Measurements from ENCODE around the gene FCAR.
"Not testable (repeated sequence)": the region's sequence is repeated elsewhere in the genome, so short reads cannot be mapped to it uniquely, and the experiment has no call there.

FCAR gene

DNA sequence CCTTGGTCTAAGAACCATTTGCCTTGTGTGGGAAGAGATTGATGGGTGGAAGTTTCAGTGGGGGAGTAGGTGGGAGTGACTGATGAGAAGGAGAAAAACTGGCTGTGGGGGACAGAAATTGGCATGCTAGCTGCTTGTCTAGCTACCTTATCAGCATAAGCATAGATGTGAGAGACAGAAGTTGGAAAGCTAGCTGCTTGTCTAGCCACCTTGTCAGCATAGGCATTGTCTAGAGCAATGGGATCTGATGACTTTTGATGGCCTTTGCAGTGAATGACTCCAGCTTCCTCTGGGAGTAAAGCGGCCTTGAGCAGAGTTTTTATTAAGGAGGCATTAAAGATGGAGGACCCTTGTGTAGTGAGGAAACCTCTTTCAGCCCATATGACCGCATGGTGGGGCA, 22.0 kb downstream of the FCAR start:
- no peak for DNase-seq

DNA sequence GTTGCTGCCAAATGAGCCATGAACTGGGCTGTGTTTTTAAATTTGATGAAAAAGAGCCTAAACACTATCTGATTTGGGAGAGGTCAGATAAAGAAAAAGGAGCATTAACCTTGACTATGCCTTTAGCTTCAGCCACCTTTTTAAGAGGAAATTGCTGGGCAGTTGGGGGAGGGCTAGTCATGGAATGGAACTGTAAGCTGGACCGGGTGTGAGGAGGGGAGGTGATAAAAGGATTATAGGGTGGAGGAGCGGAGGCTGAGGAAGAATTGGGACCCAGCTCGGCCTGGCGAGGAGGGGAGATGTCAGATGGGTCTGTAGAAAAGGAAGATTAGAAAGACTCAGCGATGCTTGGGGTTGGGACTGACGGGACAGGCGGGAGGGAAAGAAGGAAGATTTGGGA, 24.6 kb downstream of the FCAR start:
- not testable (repeated sequence) for DNase-seq

DNA sequence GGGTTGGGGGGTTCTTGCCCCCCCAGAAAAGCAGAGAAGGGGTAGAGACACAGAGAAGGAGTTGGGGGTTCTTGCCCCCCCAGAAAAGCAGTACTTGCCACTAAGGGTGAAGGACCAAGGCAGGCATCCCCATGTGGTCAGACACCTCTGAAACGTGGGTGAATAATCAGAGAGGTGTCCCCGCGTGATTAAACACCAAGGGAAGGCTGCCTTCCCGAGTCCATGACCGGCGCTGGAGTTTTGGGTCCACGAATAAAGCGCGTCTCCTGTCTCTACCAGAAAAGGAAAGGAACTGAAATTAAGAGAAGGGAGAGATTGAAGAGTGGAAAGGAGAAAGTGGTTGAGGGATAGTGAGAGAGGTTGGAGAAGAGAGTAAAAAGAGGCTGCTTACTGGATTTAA, 25.6 kb downstream of the FCAR start:
- DNase-seq, result not testable (repeated sequence)

DNA sequence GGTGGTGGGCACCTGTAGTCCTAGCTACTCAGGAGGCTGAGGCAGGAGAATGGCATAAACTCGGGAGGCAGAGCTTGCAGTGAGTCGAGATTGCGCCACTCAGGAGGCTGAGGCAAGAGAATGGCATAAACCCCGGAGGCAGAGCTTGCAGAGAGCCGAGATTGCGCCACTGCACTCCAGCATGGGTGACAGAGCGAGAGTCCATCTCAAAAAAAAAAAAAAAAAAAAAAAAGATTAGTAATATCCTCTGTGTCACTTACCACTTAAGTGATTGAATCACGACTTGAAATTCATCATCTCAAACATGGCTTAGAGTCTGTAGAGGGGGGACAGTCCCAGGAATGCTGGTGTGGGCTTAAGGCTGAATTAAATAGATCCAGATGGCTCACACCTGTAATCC, 27.1 kb downstream of the FCAR start:
- DNase-seq, result not testable (repeated sequence)

DNA sequence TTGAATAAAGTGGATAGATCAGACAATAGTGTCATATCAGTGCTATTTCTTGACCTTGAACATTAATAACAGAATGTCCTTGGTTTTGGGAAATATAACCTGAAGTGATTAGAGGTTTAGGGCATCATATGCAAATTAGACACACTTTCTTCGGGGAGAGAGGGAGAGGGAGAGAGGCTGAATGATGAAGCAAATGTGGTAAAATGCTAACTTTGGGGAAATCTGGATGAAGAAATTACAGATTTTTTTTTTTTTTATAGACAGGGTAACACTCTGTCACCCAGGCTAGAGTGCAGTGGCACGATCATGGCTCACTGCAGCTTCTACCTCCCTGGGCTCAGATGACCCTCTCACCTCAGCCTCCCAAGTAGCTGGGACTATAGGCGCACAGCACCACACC, 28.0 kb downstream of the FCAR start:
- DNase-seq, result no peak

DNA sequence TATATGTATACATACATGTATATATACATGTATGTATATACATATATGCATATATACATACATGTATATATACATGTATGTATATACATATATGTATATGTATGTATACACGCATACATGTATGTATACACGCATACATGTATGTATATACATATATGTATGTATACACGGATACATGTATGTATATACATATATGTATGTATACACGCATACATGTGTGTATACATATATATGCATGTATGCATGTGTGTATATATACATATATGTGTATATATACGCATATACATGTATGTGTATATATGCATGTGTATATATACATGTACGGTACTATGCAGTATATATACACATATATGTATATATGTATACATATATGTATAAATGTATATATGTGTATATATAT, 29.3 kb downstream of the FCAR start:
- no peak for DNase-seq

DNA sequence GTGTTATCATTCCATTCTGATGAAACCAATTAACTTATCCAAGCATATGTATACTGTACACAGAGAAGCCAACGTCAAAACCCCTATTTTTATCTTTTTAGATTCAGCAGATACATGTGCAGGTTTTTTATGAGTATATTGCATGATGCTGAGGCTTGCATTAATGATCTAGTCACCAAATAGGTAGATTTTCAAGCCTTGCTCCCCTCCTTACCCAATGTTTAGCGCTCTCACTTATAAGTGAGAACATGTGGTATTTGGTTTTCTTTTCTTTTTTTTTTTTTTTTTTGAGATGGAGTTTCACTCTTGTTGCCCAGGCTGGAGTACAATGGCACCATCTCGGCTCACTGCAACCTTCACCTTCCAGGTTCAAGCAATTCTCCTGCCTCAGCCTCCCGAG, 30.2 kb downstream of the FCAR start:
- not testable (repeated sequence) for DNase-seq

DNA sequence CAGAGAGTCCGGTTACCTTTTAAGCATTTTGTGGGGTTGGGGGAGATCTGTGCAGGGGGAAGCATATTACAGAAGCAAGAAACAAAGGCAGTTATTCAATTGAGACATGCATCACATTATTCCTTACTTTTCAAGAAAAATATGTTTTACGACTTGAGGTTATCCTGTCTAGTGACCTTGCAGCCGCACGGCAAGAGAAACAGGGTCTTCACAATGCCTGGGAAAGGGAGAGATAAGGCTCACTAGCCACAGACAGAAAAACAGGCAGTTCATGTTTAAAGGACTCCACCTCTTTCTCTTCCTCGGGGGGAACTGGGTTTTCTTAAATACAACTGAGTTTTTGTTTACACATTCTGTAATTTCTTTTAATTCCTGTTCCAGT, 31.4 kb downstream of the FCAR start:
- DNase-seq, result no peak

DNA sequence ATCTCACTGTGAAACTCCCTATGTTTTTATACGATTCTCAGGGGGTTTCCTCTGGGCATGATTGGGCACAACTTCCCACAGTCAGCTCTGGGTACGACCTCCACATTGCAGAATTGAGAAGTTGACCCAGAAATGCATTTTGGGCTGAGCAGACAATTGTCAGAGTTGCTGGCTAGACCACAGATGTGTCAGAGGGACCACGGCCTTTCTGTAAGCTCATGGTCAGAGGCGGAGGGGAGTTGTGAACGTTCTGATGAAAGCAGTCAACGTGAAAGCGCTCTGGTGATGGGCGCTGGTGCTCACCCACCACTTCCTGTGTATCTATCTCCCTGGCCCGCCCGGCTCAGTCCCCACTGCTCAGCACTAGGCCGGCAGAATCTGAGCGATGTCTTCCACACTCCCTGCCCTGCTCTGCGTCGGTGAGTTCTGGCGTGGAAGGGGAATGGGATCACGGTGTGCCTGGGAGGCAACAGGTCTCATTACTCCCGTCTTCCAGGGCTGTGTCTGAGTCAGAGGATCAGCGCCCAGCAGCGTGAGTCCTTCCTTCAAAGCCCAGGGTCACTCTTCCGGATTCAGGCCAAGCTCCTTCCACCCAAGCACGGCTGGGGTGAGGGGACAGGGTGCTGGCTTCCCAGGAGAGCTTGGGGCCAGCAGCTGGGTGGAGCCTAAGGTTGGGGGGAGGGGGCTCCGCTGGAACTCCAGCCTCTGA, 31.9 kb downstream of the FCAR start, which contains the start of gene NCR1:
Gene NCR1 (plus strand): TSS at position 346 of the 709 bp plus-strand sequence. CDS start 40 bp downstream, at position 386.
- DNase-seq, result no peak

DNA sequence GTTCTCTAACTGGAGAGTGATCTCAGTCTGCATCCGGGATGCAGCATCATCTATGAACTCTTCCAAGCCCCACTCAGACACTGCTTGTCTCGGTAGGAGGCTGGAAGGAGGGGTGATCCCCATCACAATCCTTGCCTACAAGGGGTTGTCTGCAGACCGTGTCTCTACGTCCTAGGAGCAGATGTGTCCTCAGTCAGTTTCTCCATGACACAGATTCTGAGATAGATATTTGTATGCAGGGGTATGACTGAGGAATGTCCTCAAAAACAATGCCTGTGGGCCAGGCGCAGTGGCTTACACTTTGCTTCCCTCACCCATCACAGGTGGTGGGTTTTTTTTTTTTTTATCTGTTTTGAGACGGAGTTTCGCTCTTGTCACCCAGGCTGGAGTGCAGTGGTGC, 32.8 kb downstream of the FCAR start:
- DNase-seq, result no peak

DNA sequence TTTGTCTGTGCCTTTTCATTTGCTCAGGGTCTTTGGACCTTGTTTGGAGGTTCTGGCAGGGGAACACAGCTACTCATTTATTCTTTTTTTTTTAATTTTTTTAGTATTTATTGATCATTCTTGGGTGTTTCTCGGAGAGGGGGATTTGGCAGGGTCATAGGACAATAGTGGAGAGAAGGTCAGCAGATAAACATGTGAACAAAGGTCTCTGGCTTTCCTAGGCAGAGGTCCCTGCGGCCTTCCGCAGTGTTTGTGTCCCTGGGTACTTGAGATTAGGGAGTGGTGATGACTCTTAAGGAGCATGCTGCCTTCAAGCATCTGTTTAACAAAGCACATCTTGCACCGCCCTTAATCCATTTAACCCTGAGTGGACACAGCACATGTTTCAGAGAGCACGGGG, 33.9 kb downstream of the FCAR start:
- DNase-seq, result not testable (repeated sequence)

DNA sequence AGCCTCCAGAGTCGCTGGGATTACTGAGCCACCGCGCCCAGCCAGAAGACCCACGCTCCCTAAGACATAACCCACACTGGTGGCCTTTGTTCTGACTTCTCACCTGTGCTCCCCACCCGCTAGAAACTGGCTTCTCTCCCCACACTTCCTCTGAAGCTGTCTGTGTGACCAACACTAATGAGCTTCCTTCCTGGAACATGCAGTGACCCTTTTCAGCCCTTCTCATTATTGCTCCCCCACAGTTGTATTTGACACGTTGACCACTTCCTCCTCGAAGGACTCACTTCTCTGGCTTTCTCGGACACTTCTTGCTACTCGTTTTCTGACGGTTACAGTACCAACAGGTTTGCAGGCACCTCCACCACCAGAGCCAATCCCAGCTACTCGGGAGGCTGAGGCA, 42.8 kb downstream of the FCAR start:
- DNase-seq, result no peak

DNA sequence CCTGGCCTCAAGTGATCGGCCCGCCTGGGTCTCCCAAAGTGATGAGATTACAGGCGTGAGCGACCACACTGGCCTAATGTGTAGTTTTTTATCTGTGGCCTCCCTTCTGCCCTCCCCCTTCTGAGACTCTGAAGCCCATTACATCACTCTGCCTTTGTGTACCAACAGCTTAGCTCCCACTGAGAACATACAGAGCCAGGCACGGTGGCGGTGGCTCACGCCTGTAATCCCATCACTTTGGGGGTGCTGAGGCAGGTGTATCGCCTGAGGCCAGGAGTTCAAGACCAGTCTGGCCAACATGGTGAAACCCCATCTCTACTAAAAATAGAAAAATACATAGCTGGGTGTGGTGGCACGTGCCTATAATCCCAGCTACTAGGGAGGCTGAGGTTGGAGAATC, 44.5 kb downstream of the FCAR start:
- DNase-seq, result no peak

DNA sequence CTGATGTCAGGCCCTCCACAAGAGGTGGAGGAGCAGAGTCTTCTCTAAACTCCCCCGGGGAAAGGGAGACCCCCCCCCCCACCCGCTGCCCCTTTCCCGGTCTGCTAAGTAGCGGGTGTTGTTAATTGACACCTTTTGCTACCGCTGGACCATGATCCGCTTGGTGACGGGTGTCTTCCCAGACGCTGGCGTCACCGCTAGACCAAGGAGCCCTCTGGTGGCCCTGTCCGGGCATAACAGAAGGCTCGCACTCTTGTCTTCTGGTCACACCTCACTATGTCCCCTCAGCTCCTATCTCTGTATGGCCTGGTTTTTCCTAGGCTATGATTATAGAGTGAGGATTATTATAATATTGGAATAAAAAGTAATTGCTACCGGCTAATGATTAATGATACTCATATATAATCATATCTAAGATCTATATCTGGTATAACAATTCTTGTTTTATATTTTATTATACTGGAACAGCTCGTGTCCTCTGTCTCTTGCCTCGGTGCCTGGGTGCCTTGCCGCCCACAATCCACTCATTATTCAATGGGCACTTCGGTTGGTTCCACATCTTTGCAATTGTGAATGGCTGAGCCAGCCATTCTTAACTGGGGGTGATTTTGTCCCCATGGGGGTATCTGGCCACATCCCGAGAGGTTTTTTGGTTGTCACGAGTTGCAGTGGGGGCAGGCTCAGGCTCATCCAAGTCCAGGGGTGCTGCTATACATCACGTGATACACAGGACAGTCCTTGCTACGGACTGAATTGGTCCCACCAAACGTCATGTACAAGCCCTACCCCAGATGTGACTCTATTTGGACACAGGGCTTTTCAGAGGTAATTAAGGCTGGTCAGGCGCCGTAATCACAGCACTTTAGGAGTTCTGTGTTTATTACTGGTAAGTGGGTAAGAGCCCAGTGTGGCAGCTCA, 45.9 kb downstream of the FCAR start:
- not testable (repeated sequence) for DNase-seq

DNA sequence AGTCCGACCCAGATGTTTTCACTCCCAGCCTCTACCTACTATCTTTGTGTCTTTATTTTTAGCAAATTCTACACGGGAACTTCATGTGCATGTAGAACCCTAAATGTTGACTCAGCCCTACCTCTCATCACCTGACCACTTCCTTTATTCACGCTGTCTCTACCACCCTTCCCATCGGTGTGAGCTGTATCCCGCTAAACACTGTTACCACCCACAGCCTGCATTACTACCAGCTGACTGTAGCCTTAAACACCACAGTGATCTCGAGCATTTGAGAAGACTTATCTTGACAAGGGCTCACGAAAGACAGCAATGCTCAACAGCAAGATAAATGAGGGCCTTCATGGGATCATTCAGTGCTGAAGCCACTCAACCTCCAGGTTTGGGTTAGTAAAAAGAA, 47.0 kb downstream of the FCAR start:
- no peak for DNase-seq

DNA sequence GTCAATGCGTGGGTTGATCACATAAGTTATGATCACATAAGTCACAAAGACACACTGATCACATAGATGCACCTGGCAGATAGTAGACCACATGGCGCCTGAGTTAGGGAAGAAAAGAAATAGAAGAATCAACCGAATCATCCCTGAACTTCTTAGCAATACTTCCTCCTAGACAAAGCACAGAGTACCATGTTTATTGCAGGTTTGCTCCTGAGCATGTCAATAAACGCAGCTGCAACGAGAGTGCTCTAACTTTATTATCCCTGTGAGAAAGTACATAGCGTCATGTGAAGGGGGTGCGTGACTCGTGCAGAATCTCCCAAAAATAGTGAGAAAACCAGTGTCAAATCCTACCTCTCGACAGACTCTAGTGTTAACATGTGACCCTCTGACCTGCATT, 49.2 kb downstream of the FCAR start:
- DNase-seq, result no peak

DNA sequence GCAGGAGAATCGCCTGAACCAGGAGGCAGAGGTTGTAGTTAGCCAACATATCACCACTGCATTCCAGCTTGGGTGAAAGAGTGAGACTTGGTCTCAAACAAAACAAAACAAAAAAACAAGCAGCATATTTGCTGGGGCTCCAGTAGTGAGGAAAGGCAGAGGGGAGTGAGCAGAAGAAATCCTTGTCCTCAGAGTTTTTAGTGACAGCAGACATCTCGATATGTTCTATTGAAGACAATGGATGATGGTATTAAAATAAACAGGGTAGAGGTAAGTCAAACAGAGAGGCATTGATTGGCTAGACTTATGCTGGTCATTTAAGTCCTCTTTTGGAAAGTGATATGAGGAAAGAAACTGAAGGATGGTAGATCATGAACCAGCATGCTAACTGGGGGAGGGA, 54.3 kb downstream of the FCAR start:
- DNase-seq, result no peak

DNA sequence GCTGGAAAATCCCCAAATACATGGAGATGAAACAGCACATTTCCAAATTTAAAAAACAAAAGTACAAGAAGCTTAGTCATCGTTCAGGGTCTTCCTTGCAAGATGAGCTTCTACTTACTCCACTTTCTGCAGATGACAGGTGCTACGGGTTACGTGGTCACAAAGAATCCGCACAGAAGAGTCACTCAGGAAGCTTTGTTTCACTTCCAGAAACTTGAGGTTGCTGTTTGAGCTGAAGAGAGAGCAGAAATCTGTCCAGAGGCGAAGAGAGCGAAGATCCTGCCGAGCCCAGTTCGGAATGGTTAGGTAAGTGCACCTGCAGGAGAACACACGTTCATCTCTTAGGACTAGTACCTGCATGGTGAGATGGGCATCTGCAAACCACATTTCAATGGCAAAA, 63.9 kb downstream of the FCAR start:
- DNase-seq, result no peak

DNA sequence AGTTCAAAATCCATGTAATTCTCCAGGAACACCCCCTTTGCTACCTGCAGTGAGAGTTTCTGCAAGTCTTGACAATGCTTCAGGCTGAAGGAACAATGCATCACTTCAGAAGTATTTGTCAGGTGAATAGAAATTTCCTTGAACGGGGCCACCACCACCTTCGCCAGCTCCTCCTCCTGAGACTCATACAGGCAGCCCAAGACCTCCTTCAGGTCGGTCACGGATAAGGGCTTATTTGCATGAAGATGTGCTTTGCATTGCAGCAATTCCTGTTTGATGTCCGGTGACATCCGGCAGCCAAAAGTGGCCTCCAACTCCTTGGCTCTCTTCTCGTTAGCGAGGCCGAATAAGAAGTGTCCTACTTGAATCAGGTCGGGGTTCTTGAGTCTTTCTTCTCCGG, 64.9 kb downstream of the FCAR start:
- DNase-seq, result no peak

DNA sequence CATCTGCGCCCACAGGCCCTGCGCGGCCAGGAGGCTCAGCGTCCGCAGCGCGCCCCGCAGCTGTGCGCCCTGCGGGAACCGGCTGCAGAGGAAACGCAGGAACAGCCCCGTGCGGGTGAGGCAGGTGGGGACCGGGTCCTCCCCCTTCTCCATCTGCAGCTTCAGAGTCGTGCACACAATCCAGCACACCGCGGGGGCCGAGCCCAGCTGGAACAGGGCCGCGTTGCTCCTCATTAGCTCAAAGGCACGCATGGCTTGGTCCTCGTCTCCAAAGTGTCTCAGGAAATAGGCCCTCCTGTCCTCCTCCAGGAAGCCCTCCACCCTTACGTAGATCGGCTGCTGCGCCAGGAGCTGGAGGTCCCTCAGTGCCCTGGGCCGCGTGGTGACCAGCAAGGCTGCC, 65.5 kb downstream of the FCAR start:
- not testable (repeated sequence) for DNase-seq
